GM19099 (cell line): ENCODE data around the gene TEN1.

Source experiments
- POLR2A ChIP-seq: IDR thresholded peaks from 3 replicates; pipeline ENCODE4 v1.6.1; 2011; ENCODE audit warnings: low read depth; ENCODE audit not compliant: insufficient read length; ENCODE audit errors: extremely low read depth

Gene TEN1

DNA sequence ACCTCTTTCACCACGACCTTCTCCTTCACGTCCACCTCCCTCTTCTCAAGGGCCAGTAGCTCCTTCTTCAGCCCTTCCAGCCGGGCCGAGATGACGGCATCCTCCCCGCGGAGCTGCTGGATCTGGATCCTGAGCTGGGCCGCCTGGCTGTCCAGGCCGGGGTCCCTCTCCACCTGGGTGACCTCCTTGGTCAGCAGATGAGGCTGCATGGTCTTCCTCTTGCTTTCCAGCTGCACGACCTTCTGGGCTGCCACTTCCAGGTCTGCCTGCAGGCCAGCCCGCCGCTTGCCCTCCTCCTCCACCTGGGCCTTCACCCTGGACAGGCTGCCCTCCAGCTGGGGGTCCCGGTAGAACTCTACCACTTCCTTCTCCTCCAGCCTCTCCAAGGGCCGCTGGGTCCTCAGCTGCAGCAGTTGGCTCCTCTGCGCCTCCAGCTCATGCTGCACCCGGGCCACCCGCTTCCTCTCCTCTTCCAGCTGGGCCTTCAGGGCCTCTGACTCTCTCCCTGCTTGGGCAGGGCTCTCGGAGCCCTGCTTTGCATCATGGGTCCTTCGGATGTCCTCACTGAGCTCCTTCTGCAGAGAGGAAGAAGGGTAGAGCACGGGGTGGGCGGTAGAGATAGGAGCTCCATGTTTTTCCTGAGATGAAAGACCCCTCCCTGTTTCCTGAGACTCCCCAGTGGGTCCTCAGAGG lies 31.1 kb downstream of the TEN1 start:
- no peak for TF ChIP-seq POLR2A

DNA sequence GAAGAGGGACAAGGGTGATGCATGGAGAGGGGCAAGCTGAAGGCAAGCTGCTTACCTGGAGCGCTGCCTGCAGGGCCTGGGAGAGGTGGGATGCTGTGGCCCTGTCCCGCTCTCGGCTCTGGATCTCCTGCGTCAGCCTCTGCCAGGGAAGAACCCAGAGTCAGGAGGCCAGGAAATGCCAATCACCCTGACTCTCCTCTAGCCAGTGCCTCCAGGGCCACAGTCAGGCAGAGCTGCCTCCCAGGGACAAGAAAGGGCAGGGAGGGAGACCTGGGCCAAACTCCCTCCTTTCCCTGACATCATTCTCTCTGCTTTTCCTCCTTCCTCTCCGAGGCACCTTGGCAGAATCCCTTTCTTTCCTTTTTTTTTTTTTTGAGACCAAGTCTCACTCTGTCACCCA lies 32.9 kb downstream of the TEN1 start:
- no peak for TF ChIP-seq POLR2A

DNA sequence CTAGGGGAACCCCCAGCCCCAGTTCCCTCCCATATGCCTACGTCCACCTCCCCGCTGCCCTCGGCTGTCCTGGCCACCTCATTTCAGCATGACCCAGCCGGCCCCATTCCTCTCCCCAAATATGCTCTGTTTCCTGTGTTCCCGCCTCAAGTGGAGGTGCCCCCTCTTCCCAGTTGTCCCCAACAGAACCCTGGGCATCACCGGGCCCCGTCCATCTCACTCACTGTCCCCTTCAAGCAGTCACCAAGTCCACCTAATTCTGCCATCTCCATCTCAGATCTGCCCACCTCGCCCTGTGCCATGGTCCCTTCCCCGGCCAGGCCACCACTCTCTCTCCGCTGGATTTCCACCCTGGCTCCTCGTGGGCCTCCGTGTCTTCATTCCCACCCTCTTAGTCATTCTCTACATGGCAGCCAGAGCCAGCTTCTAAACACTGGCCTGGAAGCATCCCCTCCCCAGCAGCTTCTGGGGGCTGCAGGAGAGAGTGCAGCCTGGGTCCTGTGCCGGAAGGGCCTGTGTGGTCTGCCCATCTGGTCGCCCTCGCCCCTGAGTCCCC lies 34.4 kb downstream of the TEN1 start:
- no peak for TF ChIP-seq POLR2A

DNA sequence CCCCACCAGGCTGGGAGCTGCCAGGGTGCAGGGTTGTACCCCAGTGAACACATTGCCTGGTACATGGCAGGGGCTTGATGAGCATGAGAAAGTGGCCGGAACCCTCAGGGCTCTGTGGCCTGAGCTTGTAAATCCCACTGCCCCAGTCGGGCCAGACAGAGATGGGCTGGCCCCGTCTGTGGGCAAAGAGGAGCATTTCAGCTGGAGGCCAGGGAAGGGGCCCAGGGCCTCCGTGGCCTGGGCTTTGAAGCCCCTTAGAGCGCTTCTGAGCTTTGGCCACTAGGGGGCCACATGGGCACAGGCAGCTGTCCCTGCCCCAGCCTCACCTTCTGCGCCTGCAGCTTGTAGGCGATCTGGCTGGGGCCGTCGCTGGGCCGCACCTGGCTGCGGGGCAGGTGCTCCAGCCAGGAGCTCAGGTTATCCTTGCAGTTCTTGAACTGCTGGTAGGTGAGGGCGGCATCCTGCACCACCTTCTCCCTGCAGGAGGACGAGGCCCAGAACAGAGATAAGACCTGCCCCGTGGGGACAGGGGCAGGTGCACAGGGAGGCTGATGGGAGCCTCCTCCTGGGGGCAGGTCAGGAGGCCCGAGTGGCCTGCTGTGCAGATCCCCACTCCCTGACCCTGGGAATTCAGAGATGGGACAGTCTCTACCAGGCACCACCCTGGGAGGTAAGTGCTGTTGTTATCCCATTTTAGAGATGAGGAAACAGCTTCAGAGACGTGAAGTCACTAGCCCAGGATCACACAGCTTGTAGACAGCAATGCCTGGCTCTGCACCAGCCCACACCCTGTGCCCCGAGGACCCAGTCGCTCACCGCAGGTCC lies 35.3 kb downstream of the TEN1 start:
- TF ChIP-seq POLR2A = no peak

DNA sequence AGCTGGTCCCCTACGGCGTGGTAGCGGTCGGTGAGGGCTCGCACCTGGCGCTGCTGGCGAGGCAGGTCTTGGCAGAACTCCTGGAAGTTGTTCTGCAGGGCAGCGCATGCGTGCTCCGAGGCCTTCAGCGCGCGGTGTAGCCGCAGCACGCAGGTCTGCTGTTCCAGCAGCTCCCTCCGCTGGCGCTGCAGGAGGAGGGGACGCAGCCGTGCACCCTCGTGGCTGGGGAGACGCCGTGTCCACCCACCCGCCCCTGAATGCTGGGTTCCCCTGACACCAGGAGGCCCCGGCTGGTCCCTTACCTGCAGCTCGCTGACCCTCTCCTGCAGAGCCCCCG lies 35.9 kb downstream of the TEN1 start:
- no peak for TF ChIP-seq POLR2A

DNA sequence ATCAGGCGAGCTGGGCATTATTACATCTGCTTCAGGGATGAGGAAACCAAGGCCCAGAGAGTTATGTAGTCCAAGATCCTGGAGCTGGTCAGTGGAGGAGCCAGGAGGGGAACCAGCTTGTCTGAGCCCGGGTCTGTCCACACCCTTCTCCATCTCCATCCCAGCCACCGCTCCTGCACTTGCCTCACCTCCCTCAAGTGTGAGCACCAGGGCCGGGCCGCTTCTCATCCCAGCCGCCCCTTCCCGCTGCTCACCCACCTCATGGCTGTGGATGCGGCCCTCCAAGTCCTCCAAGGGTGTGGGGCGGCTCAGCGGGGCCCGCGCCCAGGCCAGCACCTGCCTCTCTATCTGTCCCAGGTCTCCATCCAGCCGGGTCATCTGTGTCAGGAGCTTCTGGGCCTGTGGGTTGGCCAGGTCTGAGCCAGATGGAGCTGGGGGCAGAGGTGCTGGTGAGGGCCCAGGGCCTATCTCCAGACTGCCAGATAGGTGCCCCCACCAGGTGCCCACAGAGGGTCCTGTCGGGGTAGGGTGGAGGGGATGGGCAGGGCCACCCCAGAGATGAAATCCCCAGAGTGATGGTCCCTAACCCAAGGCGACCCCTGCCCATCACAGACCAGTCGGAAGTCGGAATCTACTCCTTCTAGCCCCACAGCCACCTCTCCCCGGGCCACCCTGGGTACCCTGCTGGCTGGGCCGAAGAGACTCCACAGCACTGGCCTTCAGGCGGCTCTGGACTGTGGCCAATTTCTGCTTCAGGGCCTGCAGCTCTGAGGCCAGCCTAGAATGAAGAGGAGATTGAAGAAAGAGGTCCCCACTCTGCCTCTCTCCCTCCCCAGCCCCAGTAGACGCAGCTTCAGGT lies 38.7 kb downstream of the TEN1 start:
- TF ChIP-seq POLR2A = no peak

DNA sequence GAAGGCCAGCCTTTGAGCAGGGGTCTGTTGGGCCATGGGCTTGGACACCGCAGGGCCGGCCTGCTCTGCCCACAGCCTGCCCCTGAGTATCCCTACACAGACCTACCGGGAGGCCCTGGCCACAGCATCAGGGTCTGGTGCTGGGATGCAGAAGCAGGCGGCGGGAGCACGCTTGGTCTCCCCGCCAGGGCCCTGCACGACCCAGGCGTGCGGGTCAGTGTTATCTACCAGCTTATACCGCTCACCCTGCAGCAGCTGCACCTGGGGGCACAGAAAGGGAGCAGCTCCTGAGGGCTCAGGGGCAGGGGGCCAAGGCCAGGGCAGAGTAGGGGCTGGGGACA lies 39.3 kb downstream of the TEN1 start:
- TF ChIP-seq POLR2A = no peak

DNA sequence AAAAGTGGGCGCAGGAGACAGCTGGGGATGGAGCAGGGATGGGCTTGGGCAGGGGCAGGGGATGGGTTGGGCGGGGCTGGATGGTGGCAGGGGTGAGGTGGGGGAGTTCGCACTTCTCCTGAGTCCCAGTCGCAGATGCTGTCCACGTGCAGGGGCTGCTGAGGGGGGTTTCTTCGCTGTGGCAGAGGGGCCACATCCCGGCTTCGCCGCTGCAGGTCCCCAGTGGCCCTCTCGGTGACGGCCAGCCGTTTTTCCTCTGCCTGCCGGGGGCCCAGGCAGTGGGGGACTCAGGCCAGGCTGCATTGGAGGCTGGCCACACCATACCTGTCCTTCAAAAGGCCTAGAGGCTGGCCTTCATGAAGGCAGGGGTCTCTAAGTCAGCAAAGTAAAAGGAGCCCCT lies 39.8 kb downstream of the TEN1 start:
- no peak for TF ChIP-seq POLR2A

DNA sequence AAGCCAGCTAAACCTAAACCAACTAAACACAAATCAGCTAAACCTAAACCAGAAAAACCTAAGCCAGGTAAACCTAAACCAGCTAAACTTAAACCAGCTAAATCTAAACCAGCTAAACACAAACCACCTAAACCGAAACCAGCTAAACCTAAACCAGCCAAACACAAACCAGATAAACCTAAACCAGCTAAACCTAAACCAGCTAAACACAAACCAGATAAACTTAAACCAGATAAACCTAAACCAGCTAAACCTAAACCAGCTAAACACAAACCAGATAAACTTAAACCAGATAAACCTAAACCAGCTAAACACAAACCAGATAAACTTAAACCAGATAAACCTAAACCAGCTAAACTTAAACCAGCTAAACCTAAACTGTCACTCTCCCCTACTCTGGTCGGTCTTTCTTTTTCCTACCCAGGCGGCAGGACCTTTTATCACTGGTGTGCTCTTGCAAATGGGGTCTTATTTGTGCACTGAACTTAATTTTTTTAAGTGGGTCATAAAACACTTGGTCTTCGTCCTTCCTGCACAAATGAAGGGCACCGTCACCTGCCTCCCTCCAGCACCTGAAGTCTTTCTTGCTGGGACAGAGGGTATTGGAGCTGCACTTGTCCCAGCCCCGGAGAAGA lies 40.9 kb downstream of the TEN1 start:
- no peak for TF ChIP-seq POLR2A

DNA sequence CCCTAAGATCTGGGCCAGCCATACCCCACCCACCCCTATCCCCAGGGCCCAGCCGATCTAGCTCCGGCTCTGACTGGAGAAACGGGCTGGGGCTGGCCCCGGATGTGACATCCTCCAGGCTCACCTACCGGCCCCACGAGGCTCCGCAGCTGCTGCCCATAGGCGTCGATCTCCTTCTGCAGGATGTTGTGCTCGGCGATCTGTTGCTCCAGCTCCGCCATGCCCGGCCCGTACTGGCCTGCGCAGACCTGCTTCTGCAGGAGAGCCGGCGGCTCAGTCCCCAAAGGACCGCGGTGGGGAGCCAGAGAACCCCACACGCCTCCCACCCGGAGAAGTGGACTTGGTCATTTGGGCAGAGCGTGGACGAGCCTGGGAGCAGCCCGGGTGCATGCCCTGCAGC lies 43.2 kb downstream of the TEN1 start:
- TF ChIP-seq POLR2A = no peak

DNA sequence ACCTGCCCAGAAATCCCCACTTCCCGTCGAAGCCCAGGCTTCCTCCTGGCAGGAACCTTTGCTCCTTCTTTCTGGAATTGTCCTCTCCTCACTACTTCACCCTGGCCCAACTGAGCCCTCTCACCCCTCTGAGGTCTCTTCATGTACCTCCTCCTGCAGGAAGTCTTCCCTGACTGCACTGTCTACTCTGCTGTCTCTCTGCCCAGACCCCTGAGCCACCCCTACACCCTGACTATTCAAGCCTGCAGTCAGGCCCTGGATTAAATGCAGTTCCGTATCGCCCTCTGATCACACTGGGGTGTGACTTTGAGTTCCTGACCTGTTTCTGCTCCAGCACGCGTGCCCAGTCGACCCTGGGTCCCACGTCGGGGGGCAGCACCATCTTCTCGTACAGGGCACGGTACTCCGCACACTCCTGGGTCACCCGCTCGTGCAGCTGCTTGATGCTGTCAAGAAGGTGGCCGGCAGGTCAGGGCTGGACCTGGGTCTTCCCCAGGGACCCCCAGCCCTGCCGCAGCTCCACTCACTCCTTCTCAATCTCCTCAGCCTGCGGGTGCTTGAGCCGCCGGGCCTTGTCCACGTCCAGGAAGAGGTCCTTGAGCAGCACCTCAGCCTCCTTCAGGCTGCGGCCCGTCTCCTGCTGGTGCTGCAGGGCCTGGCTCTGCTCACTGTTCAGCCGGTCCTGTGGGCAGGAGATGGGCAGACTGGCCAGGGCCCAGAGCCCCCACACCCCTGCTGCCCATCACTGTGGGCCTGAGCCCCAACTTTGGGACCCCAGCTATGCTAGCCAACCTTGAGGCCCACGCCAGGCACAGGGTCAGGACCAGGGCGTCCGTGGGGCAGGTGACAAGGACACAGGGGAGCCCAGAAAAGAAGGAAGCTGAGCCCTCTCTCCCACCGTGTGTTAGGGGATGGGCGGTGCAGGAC lies 44.2 kb downstream of the TEN1 start:
- TF ChIP-seq POLR2A = no peak

DNA sequence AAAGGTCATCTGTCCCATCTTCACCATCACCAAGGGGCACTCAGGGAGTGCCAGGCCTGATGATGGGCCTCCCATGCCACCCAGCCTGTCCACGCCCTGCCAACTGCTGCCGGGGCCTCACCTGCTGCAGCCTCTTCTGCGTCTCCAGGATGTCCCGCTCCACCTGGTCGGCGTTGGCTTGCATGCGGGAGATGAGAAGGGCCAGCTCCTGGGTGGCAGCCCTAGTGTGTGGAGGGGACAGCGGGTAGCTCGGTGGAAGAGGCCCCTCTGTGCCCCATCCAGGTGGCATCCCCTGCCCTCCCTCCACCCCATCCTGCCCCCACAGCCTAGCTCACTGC lies 44.8 kb downstream of the TEN1 start:
- TF ChIP-seq POLR2A = no peak

DNA sequence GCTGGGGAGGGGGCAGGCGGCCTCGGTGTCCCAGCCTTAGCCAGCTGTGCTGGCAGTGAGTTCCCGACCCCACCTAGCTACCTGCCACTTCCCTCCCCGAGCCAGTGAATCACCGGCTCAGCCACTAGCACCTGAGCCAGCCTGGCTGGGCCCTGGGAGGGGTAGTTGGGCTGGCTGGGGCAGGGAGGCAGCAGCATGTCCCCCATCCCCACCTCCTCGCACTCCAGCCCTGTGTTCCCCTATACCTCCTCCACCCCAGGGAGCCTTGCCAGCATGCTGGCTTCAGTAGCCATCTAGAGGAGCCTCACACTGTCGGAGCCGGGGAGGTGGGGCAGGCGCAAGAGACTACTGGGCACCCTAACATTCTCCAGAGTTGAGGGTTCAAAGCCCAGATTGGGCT lies 45.3 kb downstream of the TEN1 start:
- no peak for TF ChIP-seq POLR2A

DNA sequence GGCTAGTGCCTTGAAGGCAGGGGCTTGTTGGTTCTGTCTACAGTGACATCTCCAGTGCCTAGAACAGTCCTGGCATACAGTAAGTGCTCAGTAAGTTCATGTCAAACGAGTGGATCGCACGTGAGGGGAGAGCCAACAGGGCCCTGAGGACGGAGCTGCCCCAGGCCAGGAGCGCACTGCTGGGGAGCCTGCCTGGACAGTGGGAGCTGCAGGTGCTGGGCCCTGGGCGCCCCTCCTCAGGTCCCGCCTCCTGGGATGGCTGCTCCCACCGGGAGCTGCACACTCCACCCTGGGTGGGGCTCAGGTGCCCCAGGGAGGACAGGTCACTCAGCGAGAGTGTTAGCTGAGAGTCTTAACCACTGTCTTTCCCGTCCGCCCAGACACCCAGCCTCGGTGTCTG lies 46.3 kb downstream of the TEN1 start:
- no peak for TF ChIP-seq POLR2A

DNA sequence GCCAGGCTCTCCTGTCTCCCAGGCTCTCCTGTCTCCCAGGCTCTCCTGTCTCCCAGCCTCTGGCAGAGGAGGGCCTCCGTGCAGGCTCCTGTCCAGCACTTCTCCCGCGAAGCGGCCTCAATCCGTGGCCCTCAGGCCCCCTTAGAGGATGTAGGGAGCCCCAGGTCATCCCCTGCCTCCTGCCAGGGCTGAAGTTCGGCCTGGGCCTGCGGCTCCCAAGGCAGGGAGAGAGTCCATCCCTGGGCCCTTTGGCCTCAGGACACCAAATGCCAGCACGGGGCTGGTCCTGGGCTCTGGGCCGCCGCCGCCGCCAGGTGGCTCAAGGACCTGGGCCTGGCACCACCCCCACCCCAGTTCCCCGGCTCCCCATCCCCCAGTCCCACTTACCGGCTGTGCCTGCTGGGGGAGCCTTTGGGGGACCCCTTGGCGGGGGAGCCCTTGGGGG lies 47.7 kb downstream of the TEN1 start:
- TF ChIP-seq POLR2A = no peak
